Superior temporal gyrus (tissue), 1 donor: ENCODE data around the gene INTS11.

Source experiments
- DNase-seq: peaks from one replicate; pipeline ENCODE4 v3.0.0-alpha.2; 2016; ENCODE audit errors: extremely low spot score

The INTS11 gene

DNA sequence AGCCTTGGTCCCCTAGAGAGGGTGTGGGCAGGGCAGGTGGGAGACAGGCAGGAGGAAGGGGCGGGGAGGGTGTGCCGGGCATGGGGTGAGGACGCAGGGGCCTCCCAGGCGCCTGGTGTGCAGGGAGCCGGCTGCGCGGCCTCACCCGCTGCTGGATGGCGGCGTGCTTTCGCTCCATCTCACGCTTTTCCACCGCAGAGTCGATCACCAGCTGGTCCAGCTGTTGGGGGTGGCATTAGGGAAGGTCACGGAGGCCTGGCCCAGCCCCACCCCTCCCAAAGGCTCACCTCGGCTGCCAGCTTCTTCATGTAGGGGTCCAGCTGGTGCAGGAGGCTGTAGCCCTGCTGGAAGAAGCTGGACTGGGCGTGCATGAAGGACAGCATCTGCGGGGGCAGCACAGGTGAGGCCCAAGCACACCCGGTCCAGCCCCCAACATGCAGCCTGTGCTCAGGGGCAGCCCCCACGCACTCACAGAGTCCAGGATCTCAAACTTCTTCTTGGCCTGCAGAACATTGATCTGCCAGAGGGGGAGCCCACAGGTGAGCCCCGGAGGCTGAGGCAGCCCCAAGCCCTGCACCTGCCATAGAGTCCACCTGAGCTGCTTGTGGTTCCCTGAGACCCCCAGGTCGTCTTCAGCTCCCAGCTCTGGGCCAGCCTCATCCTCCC is 24.6 kb downstream of the INTS11 start:
- no peak for DNase-seq

DNA sequence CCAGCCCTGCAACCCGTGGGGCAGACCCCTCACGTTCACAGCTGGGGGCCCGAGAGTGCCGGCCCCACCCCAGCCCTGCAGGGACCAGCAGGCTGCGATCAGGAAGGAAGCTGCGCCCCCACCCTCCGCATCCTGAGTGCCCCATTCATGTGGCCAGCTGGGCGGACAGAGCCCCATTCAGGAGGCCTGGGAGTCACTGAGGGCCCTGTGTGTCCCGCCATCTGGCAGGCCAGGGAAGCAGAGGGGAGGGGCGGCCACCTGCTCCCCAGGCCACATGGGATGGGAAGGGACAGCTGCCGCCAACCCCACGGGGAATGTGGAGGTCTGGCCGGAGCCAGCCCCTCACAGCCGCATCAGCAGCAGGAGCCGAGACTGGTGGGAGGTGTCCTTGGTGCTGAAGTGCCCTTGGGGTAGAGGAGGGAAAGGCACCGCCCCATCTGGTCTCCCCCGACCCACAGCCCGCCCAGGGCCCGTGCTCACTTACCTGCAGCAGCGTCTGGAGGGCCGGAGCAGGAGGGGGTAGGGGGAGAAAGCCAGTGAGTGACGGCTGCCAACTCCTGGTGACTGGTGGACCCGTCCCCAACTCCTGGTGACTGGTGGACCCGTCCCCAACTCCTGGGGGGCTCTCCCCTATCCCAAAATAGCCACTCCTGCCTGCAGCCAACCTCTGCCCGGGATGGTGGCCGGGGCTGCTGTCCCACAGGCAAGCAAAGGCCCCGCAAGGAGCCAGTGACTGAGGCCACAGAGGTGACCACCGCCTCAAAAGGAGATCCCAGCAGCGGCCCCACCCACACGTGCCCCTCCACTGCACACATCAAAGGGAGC is 25.4 kb downstream of the INTS11 start:
- peak; percentile 93 for DNase-seq

GRCh38 chr1:1297802-1298424 is 26.5 kb downstream of the INTS11 start:
- DNase-seq, result no peak

DNA sequence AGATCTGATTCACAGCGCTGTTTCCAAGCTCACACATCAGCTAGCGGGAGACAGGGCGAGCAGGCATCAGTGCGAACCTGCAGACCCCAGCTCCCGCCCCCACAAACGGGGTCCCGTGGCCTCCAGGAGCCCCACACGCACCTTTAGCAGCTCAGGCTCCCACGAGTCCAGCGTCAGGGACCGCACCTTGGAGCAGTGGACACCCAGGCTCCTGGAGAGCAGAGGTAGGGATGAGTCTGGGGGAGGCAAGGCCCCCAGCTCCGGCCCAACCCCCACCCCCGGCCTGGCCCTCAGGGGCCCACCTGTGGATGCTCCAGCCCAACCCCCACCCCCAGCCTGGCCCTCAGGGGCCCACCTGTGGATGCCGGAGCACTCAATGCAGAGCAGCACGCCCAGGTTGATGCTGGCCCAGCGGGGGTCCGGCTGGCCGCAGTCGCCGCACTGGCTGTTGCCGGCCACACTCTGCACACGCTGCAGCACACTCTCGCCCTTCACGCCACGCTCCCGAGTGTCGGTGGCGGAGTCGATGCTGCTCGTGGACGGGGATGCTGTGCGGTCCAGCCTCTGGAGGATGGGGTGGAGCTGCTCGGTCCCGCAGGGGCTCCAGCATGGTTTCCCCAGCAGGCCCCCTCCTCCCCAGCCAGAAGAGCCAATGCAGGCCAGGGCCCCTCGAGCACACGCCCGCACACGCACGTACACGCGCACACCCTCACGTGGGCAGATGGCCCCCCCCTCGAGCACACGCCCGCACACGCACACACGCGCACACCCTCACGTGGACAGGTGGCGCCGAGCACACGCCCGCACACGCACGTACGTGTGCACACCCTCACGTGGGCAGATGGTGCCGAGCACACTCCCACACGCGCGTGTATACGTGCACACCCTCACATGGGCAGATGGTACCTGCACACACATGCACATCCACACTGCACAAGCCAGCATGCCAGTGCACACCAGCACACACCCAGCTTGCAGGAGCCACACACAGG is 28.1 kb downstream of the INTS11 start:
- DNase-seq, result no peak

DNA sequence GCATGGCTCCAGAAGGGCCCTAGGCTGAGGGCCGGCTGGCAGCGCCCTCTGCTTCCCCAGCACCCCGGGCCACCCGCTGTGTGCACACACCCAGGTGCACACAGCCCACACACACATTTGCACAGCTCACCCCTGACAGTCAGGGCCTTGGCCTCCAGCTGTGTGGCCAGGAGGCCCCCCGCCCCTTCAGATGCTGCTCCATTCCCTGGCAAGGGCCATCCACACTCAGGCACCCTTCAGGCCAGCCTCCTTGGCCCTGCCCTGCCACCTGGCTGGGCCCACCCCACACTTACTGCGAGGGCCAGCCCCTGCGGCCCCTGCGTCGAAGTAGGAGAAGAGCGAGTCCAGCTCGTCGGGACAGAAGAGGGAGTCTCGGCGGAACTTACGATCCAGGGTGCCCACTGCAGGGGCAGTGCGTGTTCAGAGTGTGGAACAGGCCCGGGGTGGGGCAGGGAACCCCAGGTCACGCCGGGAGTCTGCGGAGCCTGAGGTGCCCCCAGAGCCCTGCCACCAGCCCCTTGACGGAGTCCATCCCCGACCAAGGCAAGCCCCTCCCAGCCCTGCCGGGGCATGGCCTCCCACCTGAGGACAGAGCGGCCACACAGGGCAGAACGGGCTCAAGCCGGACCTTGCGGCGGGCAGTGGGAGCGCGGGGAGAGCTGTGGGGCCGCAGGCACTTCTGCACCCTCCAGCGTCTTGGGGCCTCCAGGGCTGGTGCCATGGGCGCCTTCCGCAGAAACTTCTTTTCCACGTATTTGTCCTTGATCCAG is 29.1 kb downstream of the INTS11 start:
- DNase-seq, result no peak

- no peak for DNase-seq
Measured at GRCh38 chr1:1294250-1294890, 30.1 kb downstream of the INTS11 start.

GRCh38 chr1:1293263-1294249 is 30.9 kb downstream of the INTS11 start:
- DNase-seq, result no peak

DNA sequence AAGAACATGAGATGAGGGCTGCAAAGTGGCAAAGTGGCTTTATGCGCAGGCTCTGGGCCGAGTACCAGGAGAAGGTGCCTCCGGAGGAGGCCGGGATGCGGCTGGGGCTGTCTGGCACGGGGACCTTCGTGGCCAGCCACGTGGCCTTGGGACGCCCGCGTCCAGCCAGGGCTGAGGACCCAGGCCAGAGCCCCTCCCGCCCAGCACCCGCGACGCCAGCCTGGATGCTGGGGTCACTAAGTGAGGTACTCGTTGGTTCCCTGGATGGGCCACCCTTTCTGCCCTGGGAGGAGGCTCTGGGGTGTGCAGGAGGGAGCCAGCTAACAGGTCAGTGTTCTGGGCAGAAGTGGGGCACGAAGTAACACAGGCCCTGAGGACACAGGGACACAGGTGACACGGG is 31.6 kb downstream of the INTS11 start:
- no peak for DNase-seq

GRCh38 chr1:1292442-1292779 is 32.0 kb downstream of the INTS11 start:
- DNase-seq, result no peak

DNA sequence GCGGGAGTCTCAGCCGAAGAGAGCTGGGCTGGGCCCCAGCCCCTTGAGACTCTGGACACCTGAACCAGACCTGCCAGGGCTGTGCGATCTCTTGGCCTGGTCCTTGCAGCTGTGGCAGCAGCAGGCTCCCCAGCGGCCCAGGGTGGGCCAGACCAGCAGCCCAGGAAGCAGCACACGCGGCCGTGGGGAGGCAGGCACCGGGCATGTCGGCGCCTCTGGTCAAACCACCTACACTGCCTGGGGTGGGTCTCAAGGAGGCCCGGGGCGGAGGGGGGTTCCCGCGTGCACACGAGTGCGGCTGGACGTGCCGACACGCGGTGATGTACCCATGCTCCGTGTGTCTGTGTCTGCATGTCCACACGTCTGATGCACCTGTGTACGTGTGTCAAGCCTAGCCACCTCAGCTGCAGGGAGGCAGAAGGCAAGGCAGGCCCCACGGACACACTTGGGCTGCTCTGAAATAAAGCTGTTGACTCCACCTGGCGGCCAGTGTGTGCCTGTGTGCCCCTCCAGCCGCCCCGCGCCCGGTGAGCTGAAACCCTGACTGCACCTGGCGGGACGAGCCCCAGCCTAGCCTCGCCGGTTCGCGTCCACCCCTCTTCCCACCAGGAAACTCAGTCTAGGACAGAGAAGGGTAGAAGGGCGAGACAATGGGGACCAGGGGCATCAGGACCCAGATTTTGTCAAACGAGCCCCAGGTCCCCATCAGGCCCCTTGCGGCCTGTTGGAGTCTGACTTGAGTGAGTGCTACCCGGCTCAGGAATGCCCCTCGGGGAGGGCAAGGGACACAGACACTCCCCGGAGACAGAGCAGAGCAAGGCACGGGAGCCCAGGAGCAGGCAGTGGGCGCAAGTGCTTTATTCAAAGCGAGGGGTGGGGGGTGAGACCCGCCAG is 32.7 kb downstream of the INTS11 start:
- DNase-seq, result no peak

- DNase-seq, result no peak
Measured at GRCh38 chr1:1291023-1291528, 33.4 kb downstream of the INTS11 start.

GRCh38 chr1:1290238-1290731 is 34.2 kb downstream of the INTS11 start:
- DNase-seq, result no peak

GRCh38 chr1:1287288-1288110 is 37.0 kb downstream of the INTS11 start:
- no peak for DNase-seq

DNA sequence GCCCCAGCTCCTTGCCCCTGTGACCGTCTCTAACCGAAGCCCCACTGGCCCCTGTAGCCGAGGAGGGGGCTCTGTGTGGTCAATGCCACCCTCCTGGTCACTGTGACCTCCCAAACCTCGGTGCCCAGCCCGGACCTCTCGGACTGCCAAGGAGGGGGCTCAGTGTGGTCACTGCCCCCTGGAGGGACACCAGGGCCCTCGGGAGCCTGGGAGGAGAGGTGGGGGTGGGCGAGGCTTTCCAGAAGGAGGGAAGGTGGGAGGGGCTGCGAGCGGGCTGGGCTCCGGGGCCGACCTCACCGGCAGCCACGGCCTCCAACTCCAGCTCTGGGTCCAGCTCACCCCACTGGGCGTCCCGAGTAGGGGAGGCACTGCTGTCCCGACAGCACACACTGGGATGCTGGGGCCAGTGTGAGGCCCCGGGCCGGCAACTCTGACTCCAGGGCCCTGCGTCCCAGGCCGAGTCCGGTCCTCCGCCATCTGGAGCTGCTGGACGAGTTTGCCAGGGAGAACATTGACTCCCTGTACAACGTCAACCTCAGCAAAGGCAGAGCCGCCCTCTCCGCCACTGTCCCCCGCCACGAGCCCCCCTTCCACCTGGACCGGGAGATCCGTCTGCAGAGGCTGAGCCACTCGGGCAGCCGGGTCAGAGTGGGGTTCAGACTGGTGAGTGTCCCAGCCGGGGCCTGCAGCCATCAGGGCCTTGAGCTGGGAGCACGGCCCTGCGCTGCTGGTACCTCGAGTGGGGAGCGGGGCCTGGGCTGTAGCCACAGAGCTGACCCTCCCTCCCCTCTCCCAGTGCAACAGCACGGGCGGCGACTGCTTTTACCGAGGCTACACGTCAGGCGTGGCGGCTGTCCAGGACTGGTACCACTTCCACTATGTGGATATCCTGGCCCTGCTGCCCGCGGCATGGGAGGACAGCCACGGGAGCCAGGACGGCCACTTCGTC is 37.9 kb downstream of the INTS11 start:
- DNase-seq, result no peak

DNA sequence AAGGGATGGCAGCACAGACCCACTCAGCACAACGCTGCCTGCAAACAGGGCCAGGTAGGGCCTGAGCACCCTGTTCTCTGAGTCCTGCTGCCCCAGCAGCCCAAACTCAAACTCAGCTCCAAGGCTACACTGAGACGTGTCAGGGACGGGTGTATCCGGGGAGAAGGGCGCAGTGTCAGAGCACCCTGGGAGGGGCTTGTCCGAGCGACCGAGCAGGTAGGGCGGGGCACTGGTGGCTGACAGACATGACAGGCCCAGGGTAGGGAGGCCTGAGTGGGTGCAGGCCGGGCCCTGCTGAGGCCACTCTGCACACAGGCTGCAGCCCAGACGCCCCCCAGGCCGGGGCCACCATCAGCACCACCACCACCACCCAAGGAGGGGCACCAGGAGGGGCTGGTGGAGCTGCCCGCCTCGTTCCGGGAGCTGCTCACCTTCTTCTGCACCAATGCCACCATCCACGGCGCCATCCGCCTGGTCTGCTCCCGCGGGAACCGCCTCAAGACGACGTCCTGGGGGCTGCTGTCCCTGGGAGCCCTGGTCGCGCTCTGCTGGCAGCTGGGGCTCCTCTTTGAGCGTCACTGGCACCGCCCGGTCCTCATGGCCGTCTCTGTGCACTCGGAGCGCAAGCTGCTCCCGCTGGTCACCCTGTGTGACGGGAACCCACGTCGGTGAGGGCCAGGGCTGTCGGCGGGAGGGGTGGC is 38.7 kb downstream of the INTS11 start:
- no peak for DNase-seq
